Measurements from ENCODE around the gene PDE1A.

Gene PDE1A

DNA sequence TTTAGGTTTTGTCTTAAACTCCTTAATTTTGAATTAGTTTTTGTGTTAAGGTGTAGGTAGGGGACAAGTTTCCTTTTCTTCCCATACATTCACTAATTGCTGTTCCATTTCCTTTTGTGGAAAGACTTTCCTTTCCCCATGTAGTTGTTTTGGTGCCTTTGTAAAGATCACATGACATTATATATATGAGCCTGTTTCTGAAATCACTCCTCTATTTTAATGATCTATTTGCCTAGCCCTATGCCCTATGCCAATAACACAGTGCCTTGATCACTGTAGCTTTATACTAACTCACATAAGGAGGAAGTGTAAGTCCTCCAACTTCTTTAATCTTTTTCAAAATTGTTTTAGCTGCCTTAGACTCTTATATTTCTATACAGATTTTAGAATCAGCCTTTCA, 229.3 kb downstream of the PDE1A start:
- DNase-seq (ENCODE audit: low spot score): no peak
- no peak for TF ChIP-seq CTCF (IDR thresholded peaks at IDR 0.05; ENCODE audit: extremely low read depth, missing control alignments)

DNA sequence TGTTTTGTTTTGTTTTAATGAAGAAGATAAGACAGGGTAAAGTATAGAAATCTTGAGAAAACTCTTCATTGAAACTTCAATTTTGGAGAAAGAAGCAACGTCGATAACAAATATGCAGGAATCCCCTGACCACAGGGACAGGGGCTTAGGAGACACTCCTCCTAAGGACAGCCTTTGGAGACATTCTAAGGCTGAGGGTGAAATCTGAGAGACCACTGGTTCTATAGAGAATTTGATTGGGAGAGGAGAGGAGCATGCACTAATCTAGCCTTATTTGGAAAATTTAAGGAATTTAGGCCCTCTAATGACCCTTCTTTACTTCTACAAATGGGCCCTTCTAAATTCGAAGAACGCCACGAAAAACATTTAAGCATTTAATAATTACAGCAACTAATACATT, 233.5 kb downstream of the PDE1A start:
- TF ChIP-seq CTCF (IDR thresholded peaks at IDR 0.05; ENCODE audit: extremely low read depth, missing control alignments): no peak
- no peak for DNase-seq (ENCODE audit: low spot score)

- no peak for TF ChIP-seq CTCF (IDR thresholded peaks at IDR 0.05; ENCODE audit: extremely low read depth, missing control alignments)
- no peak for DNase-seq (ENCODE audit: low spot score)
Measured at GRCh38 chr2:182191061-182191460, 235.8 kb downstream of the PDE1A start.

DNA sequence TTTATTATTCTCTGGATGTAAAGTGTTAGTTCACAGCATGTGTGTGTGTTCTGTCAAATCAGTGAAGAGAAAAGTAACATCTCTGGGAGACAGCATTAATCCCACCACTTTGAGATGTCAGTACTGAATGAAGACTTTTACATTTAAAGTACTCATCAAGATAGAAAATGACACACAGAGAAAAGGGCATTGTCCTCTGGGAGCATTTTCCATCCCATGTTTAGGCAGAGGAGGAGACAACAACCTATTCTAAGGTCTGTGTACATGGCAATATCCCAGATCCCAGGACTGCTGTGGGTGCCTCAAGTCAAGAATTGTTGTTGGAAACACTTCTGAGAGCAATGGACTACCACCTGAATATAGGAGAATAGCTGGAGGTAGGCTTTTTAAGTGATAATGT, 239.7 kb downstream of the PDE1A start:
- no peak for DNase-seq (ENCODE audit: low spot score)
- no peak for TF ChIP-seq CTCF (IDR thresholded peaks at IDR 0.05; ENCODE audit: extremely low read depth, missing control alignments)

- peak; percentile 23 for TF ChIP-seq CTCF (IDR thresholded peaks at IDR 0.05; ENCODE audit: extremely low read depth, missing control alignments)
- peak; percentile 19 for DNase-seq (ENCODE audit: low spot score)
Measured at GRCh38 chr2:182186132-182186735, 240.6 kb downstream of the PDE1A start.

GRCh38 chr2:182182436-182182835, 244.4 kb downstream of the PDE1A start:
- TF ChIP-seq CTCF (IDR thresholded peaks at IDR 0.05; ENCODE audit: extremely low read depth, missing control alignments): no peak
- no peak for DNase-seq (ENCODE audit: low spot score)

DNA sequence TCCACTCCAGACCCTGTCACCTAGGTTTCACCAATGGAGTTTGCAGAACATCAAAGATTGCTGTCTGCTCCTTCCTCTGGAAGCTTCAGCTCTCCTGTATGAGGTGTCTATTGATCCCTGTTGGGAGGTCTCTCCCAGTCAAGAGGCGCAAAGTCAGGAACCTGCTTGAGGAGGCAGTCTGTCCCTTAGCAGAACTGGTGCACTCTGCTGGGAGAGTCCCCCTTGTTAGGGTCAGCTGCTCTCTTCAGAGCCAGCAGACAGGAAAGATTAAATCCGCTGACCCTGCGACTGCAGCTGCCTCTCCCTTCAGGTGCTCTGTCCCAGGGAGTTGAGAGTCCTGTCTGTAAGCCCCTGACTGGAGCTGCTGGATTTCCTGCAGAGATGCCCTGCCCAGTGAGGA, 245.5 kb downstream of the PDE1A start:
- TF ChIP-seq CTCF (IDR thresholded peaks at IDR 0.05; ENCODE audit: extremely low read depth, missing control alignments): no peak
- no peak for DNase-seq (ENCODE audit: low spot score)
